Osteocyte (in vitro differentiated cells): ENCODE data around the gene KCNJ5. TPM values are rescaled to one million over a fixed set of nuclear protein-coding genes. Genes with fewer than 3 reads are reported as not detected.

Experiments used
- DNase-seq: peaks from one replicate; pipeline ENCODE4 v3.0.0; 2021; ENCODE audit warnings: mixed read lengths; ENCODE audit not compliant: unreplicated experiment; ENCODE audit errors: extremely low spot score
- H3K27ac Mint-ChIP-seq: one replicate; pipeline ENCODE4 v1.8.0; 2021; ENCODE audit warnings: mild to moderate bottlenecking, mixed read lengths; ENCODE audit not compliant: unreplicated experiment
- H3K27me3 Mint-ChIP-seq: one replicate; pipeline ENCODE4 v1.8.0; 2021; ENCODE audit warnings: mixed read lengths; ENCODE audit not compliant: unreplicated experiment
- H3K36me3 Mint-ChIP-seq: one replicate; pipeline ENCODE4 v1.8.0; 2021; ENCODE audit warnings: mixed read lengths; ENCODE audit not compliant: unreplicated experiment
- H3K4me1 Mint-ChIP-seq: one replicate; pipeline ENCODE4 v1.8.0; 2021; ENCODE audit warnings: mixed read lengths; ENCODE audit not compliant: unreplicated experiment
- H3K4me3 Mint-ChIP-seq: one replicate; pipeline ENCODE4 v1.8.0; 2021; ENCODE audit warnings: mild to moderate bottlenecking, moderate library complexity, mixed read lengths; ENCODE audit not compliant: unreplicated experiment
- H3K9me3 Mint-ChIP-seq: one replicate; pipeline ENCODE4 v1.8.0; 2021; ENCODE audit warnings: mixed read lengths; ENCODE audit not compliant: unreplicated experiment
- long read RNA-seq: library from polyadenylated mRNA; unstranded; transcript quantifications from one replicate; pipeline ENCODE4 v2.0.0, GENCODE V29; 2021
- total RNA-seq: library from RNA; stranded (reverse); gene quantifications from 2 replicates; pipeline ENCODE4 v1.2.1, GENCODE V29; 2021
- TF ChIP-seq, protein P1 (sequence below): fragments of 200-600 bp; sonication (generic); IDR thresholded peaks from 2 replicates; pipeline ENCODE4 v1.5.0; 2021; ENCODE audit warnings: antibody characterized with exemption, mild to moderate bottlenecking, moderate library complexity

KCNJ5 gene
- not detected in 2 replicates for total RNA-seq
- long read RNA-seq: 0 reads

- Mint-ChIP-seq H3K4me3 (peak within 1 kb of the TSS; percentile 74), H3K4me1 (peaks cover 1% of the 10 kb centered on the region), H3K9me3 (no peaks in the 10 kb centered on the region), H3K27ac (no peak within 1 kb of the TSS), H3K36me3 (no peaks in the 10 kb centered on the region), H3K27me3 (peaks cover 41% of the 10 kb centered on the region)
- TF ChIP-seq, protein P1, sequence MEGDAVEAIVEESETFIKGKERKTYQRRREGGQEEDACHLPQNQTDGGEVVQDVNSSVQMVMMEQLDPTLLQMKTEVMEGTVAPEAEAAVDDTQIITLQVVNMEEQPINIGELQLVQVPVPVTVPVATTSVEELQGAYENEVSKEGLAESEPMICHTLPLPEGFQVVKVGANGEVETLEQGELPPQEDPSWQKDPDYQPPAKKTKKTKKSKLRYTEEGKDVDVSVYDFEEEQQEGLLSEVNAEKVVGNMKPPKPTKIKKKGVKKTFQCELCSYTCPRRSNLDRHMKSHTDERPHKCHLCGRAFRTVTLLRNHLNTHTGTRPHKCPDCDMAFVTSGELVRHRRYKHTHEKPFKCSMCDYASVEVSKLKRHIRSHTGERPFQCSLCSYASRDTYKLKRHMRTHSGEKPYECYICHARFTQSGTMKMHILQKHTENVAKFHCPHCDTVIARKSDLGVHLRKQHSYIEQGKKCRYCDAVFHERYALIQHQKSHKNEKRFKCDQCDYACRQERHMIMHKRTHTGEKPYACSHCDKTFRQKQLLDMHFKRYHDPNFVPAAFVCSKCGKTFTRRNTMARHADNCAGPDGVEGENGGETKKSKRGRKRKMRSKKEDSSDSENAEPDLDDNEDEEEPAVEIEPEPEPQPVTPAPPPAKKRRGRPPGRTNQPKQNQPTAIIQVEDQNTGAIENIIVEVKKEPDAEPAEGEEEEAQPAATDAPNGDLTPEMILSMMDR: no peak
- DNase-seq: no peak
Observed at GRCh38 chr11:128890543-128891368, at the start of gene KCNJ5. KCNJ5 (plus strand) TSS chr11:128891356; CDS start chr11:128911274, 19,918 bp downstream.

- no peak overlapping the region for H3K4me3 Mint-ChIP-seq
- H3K9me3 Mint-ChIP-seq: no peaks in the 10 kb centered on the region
- no peaks in the 10 kb centered on the region for H3K36me3 Mint-ChIP-seq
- H3K27me3 Mint-ChIP-seq: no peaks in the 10 kb centered on the region
- DNase-seq: no peak
- no peaks in the 10 kb centered on the region for H3K4me1 Mint-ChIP-seq
- no peak overlapping the region for H3K27ac Mint-ChIP-seq
- TF ChIP-seq, protein P1: no peak
Observed at GRCh38 chr11:128841461-128842072, 49.6 kb upstream of the KCNJ5 start.

- no peak for DNase-seq
- no peaks in the 10 kb centered on the region for H3K36me3 Mint-ChIP-seq
- H3K9me3 Mint-ChIP-seq: no peaks in the 10 kb centered on the region
- H3K27me3 Mint-ChIP-seq: no peaks in the 10 kb centered on the region
- TF ChIP-seq, protein P1: no peak
- no peaks in the 10 kb centered on the region for H3K4me1 Mint-ChIP-seq
- H3K4me3 Mint-ChIP-seq: no peak overlapping the region
- no peak overlapping the region for H3K27ac Mint-ChIP-seq
Observed at GRCh38 chr11:128843198-128843785, 47.9 kb upstream of the KCNJ5 start.

DNA sequence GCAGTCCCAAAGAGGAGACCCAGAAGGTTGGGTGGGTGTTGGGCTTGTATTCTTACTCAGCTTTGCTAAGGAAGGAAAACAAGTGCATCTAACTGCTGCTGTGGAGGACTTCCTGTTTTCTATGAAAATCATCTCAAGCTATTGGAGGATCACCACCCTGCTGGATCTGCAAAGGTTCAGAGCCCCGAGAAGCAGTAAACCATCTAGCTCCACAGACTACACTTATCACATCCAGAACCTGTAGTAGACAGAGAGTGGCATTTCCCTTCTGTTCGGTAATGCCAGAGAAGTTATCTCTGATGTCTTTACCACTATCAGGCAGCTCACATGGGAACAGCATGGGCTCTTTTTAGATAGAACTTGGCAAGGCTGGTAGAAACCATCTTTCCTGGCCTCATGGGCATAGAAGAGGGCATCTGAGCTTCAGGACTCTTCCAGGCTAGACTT lies 45.8 kb upstream of the KCNJ5 start:
- DNase-seq: no peak
- no peak overlapping the region for H3K4me3 Mint-ChIP-seq
- H3K9me3 Mint-ChIP-seq: no peaks in the 10 kb centered on the region
- H3K27ac Mint-ChIP-seq: no peak overlapping the region
- TF ChIP-seq, protein P1: no peak
- no peaks in the 10 kb centered on the region for H3K27me3 Mint-ChIP-seq
- H3K4me1 Mint-ChIP-seq: no peaks in the 10 kb centered on the region
- no peaks in the 10 kb centered on the region for H3K36me3 Mint-ChIP-seq

GRCh38 chr11:128846985-128847384 lies 44.2 kb upstream of the KCNJ5 start:
- no peaks in the 10 kb centered on the region for H3K27me3 Mint-ChIP-seq
- no peaks in the 10 kb centered on the region for H3K36me3 Mint-ChIP-seq

More at GRCh38 chr11:128846985-128847384, 44.2 kb upstream of the KCNJ5 start:
- H3K9me3 Mint-ChIP-seq: no peaks in the 10 kb centered on the region
- no peak overlapping the region for H3K4me3 Mint-ChIP-seq
- TF ChIP-seq, protein P1: no peak
- H3K27ac Mint-ChIP-seq: no peak overlapping the region
- DNase-seq: no peak
- H3K4me1 Mint-ChIP-seq: no peaks in the 10 kb centered on the region
